Measurements from ENCODE around the gene TNP1.

TNP1 gene

DNA sequence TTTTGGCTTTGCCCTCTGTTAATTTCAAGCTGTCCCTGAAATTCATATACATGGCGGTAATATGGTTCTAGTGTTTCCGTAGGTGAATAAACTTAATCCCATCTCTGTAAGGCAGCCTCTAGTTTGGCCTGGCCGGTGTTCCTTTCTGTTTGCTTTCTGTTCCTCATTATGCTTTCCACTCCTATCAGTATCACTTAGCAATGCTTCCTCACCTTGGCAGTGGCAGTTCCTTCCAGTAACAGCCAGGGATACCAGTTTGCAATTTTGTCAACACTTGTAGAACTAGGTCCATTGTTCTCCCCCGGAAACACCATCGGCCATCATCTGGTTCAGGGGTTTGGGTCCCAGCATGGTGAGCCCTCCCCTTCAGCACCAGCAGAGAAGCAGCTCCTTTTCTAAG, 18.2 kb upstream of the TNP1 start:
- H3K4me3 ChIP-seq (replicated peaks in 1 of 2; ENCODE audit: low read depth in 2 of 2, low read length in 2 of 2) = no peak overlapping the region
- TF ChIP-seq, protein P1, sequence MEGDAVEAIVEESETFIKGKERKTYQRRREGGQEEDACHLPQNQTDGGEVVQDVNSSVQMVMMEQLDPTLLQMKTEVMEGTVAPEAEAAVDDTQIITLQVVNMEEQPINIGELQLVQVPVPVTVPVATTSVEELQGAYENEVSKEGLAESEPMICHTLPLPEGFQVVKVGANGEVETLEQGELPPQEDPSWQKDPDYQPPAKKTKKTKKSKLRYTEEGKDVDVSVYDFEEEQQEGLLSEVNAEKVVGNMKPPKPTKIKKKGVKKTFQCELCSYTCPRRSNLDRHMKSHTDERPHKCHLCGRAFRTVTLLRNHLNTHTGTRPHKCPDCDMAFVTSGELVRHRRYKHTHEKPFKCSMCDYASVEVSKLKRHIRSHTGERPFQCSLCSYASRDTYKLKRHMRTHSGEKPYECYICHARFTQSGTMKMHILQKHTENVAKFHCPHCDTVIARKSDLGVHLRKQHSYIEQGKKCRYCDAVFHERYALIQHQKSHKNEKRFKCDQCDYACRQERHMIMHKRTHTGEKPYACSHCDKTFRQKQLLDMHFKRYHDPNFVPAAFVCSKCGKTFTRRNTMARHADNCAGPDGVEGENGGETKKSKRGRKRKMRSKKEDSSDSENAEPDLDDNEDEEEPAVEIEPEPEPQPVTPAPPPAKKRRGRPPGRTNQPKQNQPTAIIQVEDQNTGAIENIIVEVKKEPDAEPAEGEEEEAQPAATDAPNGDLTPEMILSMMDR (IDR thresholded peaks at IDR 0.05; ENCODE audit: low read depth, low read length) = no peak

DNA sequence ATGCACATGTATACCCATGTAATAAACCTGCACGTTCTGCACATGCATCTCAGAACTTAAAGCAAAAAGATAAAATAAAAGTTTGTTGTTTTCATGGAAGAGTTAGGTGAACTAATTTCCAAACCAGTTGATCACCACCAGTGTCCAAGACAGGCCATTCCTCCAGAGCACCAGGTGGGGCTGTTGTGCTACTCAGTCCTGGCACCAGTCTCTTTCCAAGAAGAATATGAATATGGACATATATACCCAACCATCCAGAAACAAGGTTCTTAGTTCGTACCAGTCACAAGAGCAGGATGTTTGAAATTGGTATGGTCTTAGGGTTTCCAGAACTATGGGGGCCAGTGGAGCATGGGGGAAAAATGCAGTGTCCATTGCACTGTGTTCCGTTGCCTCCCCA, 17.2 kb upstream of the TNP1 start:
- peak; percentile 2 to 13 for DNase-seq (ENCODE audit: low read depth in 2 of 2)
- TF ChIP-seq, protein P1 (IDR thresholded peaks at IDR 0.05; ENCODE audit: low read depth, low read length) = peak; percentile 15
- H3K4me3 ChIP-seq (replicated peaks in 1 of 2; ENCODE audit: low read depth in 2 of 2, low read length in 2 of 2) = no peak overlapping the region

More for the DNA sequence above, 18.2 kb upstream of the TNP1 start:
- no peak for DNase-seq (ENCODE audit: low read depth in 2 of 2)

DNA sequence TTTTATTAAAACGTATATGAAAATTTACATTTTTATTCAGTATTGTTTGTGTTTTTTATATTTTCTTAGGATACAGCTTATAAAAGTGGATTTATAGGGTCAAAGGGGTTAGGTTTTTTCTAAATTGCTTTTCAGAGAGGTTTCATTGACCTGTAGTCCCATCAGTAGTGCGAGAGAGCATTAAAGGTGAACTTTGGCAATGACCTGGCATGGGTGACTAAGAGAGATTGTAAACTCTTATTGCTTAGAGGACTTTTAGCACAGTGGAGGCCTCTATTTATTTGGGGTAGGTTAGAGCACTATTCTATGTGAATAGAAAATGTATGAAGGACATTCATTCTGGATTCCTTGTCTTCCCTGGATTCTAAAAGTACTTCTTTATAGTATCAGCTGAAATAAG, 16.0 kb upstream of the TNP1 start:
- TF ChIP-seq, protein P1 (IDR thresholded peaks at IDR 0.05; ENCODE audit: low read depth, low read length) = no peak
- no peak for DNase-seq (ENCODE audit: low read depth in 2 of 2)
- no peak overlapping the region for H3K4me3 ChIP-seq (replicated peaks in 1 of 2; ENCODE audit: low read depth in 2 of 2, low read length in 2 of 2)

DNA sequence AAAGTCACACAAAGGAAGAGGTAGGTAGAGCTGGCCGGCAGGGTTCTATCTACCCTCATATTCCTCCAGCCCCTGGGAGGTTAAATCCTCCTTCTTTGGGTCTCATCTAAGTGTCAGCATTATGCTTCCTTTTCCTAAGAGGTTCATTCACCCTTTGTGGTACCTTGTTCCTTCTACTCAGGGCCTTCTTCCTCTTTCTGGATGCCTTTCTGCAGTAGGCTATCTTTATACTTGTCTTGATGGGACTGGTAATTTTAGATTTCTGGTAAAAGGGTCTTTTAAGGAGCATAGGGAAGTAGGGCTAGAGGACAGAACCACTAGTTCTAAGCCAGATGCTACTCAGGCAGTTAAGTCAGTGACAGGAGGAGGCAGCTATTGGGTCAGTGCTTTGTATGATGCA, 13.7 kb upstream of the TNP1 start:
- no peak overlapping the region for H3K4me3 ChIP-seq (replicated peaks in 1 of 2; ENCODE audit: low read depth in 2 of 2, low read length in 2 of 2)
- DNase-seq (ENCODE audit: low read depth in 2 of 2) = no peak
- TF ChIP-seq, protein P1 (IDR thresholded peaks at IDR 0.05; ENCODE audit: low read depth, low read length) = no peak

DNA sequence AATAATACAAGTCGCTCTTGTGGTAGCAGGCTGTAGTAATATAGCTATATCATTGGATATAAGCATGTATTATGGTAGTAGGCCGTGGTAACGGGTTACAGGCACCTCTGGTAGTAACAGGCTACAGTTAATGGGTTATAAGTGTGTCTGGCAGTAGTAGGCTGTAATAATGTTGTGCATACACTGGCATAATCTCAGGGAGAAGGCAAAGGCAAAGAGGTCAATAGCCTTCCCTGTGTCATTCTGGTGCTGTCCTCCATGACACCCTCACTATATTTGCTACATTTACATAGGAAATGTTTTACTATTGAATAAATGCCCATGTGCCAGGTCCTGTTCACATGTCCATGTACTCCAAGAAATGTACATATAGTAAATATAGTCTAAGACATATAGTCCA, 12.8 kb upstream of the TNP1 start:
- no peak for DNase-seq (ENCODE audit: low read depth in 2 of 2)
- TF ChIP-seq, protein P1 (IDR thresholded peaks at IDR 0.05; ENCODE audit: low read depth, low read length) = no peak
- no peak overlapping the region for H3K4me3 ChIP-seq (replicated peaks in 1 of 2; ENCODE audit: low read depth in 2 of 2, low read length in 2 of 2)

DNA sequence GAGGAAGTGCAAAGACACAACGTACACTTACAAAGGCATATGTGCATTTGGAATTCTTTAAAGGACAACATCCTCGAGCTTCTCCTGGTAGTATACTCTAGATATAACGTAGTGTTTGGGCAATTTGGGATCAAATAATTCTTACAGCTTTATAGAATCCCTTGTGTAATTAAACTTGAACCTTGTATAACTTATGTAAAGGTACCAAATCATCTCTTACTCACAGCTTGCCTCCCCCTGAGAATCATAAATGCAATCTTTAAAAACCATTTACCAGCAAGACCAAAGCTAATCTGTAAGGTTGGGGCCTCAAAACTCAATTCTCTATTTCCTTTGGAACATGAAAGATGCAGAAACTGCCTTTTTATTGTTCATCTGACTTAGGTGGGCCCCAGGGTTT, 12.2 kb upstream of the TNP1 start:
- no peak for DNase-seq (ENCODE audit: low read depth in 2 of 2)
- TF ChIP-seq, protein P1 (IDR thresholded peaks at IDR 0.05; ENCODE audit: low read depth, low read length) = no peak
- no peak overlapping the region for H3K4me3 ChIP-seq (replicated peaks in 1 of 2; ENCODE audit: low read depth in 2 of 2, low read length in 2 of 2)

DNA sequence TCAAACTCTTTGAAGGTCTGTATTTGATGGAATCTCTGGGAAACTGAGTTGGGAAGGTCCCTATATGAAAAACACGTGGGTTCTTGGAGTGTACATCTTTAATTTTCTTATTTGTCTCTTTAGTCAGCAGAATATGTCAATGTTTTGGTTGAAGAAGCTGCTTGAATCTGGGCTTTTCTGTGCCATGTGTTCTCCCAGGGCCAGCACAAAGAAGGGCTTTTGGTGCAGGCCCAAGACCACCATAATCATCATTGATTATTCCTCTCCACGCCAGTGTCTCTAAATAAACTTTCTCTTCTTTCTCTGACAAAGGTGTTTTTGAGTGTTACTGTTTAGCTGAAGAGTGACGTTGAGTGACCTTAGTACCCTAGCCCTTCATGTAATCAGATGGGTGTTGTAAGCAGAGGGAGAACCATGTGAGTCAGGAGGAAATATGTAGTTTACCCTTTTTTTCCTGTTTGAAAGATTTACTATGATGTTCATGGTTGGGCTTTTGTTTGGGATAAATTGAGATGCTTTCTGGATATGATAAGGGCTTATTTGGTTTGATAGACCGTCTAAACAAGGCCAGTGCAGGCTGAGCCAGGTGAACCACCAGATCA, 11.6 kb upstream of the TNP1 start:
- H3K4me3 ChIP-seq (replicated peaks in 1 of 2; ENCODE audit: low read depth in 2 of 2, low read length in 2 of 2) = no peak overlapping the region
- TF ChIP-seq, protein P1 (IDR thresholded peaks at IDR 0.05; ENCODE audit: low read depth, low read length) = no peak
- no peak for DNase-seq (ENCODE audit: low read depth in 2 of 2)
